Smooth muscle cell of the umbilical artery (primary cell): ENCODE measurements around the gene PPM1B. TPM values are rescaled to one million over a fixed set of nuclear protein-coding genes. Genes with fewer than 3 reads are reported as not detected.

ENCODE experiments used
- total RNA-seq: library from RNA; depleted of rRNA; stranded (reverse); fragments of >200 nt; gene quantifications from 2 replicates; pipeline ENCODE4 v1.2.3, GENCODE V29; 2014

The PPM1B gene
- total RNA-seq = 22.3 and 25.7 TPM in 2 replicates

GRCh38 chr2:44168681-44169154, at the start of gene PPM1B:
PPM1B (plus strand) TSS chr2:44168875; CDS start chr2:44201200, 32,325 bp downstream.

Other genes with a start within 250 kb of the PPM1B start
- gene LRPPRC, start 172.9 kb upstream of the PPM1B start, total RNA-seq = 57.6 and 102 TPM in 2 replicates
- gene SLC3A1, start 106.6 kb downstream of the PPM1B start, total RNA-seq = not detected in 2 replicates
- gene PREPL, start 192.6 kb downstream of the PPM1B start, total RNA-seq = 97.7 and 115 TPM in 2 replicates
- gene CAMKMT, start 193.1 kb downstream of the PPM1B start, total RNA-seq = 8.6 and 10.1 TPM in 2 replicates